HepG2 (cell line): ENCODE results near the gene TMEM156. TPM values are rescaled to one million over a fixed set of nuclear protein-coding genes. Genes with fewer than 3 reads are reported as not detected.
A peak's percentile ranks its signal among the peaks of the same experiment; 100 is the strongest.

Experiments used
- ATAC-seq: fragments of 200-7000 bp; cut with Tn5 transposase; 3 replicates; pipeline ENCODE4 v1.9.1; 2020; ENCODE audit warnings: mild to moderate bottlenecking, moderate library complexity
- BruUV-seq: library from RNA; stranded (reverse); fragments of 400-500 nt; replicated peaks from 2 replicates; lab custom pipeline; 2021; lab: Mats Ljungman, UMichigan
- CTCF ChIA-PET: fragments of 300-600 bp; formaldehyde crosslinking; extraction: SDS; loops from one replicate; lab custom pipeline; 2021; ENCODE audit warnings: low total read pairs, inconsistent platforms, low intra/inter-chr PET ratio; lab: Yijun Ruan, JAX
- POLR2A ChIA-PET: fragments of 350-600 bp; sonication (Branson Sonifier 250); formaldehyde crosslinking; loops from one replicate; lab custom pipeline; 2020; ENCODE audit warnings: antibody characterized with exemption, inconsistent platforms; lab: Yijun Ruan, JAX
- DNase-seq: peaks from one replicate; pipeline ENCODE4 v3.0.0-alpha.2; 2015; ENCODE audit warnings: low spot score
- FAIRE-seq: peaks from 3 replicates; lab custom pipeline; 2011; peaks lifted over from hg19 to GRCh38; lab: Jason Lieb, UNC
- H2AFZ ChIP-seq: one replicate; pipeline ENCODE4 v1.6.1; 2011; ENCODE audit warnings: low read length, inconsistent platforms
- H3K27ac ChIP-seq: fragments of 300-600 bp; 3 replicates; pipeline ENCODE4 v1.8.0; 2011; ENCODE audit warnings: mixed run types, mild to moderate bottlenecking, mixed read lengths, low read length, inconsistent platforms; ENCODE audit not compliant: insufficient read depth; ENCODE audit errors: extremely low read length
- H3K27me3 ChIP-seq, 2 experiments: fragments of 200-600 bp in 1 of 2; 2 replicates in 1 of 2; 3 replicates in 1 of 2; pipeline versions ENCODE4 v1.6.0 to v1.8.0; 2011; ENCODE audit warnings: low read length in 2 of 2, mild to moderate bottlenecking in 2 of 2, moderate library complexity in 2 of 2, inconsistent platforms in 1 of 2; ENCODE audit not compliant: insufficient read depth in 2 of 2, control insufficient read depth in 1 of 2
- H3K36me3 ChIP-seq, 2 experiments: fragments of 200-600 bp in 1 of 2; replicated peaks in 1 of 2; 2 replicates in 1 of 2; 3 replicates in 1 of 2; pipeline versions ENCODE4 v1.5.1 to v1.8.0; 2011; ENCODE audit warnings: low read length in 2 of 2, inconsistent platforms in 1 of 2; ENCODE audit not compliant: insufficient read depth in 2 of 2, control insufficient read depth in 1 of 2
- H3K4me1 ChIP-seq: 2 replicates; pipeline ENCODE4 v1.5.1; 2012; ENCODE audit warnings: low read length, inconsistent platforms; ENCODE audit not compliant: insufficient read depth
- H3K4me2 ChIP-seq: 2 replicates; pipeline ENCODE4 v1.6.0; 2011; ENCODE audit warnings: low read depth, low read length, inconsistent platforms
- H3K4me3 ChIP-seq, 3 experiments: fragments of 200-600 bp in 1 of 3; sonication (generic), shearing (Covaris generic) in 1 of 3; replicated peaks in 1 of 3; 2 replicates each; pipeline ENCODE4 v1.5.1; 2011 to 2016; ENCODE audit warnings: low read length in 3 of 3, inconsistent platforms in 2 of 3, low read depth in 2 of 3, mild to moderate bottlenecking in 2 of 3, control low read depth in 1 of 3, mixed read lengths in 1 of 3; ENCODE audit not compliant: insufficient read depth in 1 of 3
- H3K79me2 ChIP-seq: one replicate; pipeline ENCODE4 v1.6.1; 2011; ENCODE audit warnings: low read length, inconsistent platforms; ENCODE audit not compliant: insufficient read depth
- H3K9ac ChIP-seq: 2 replicates; pipeline ENCODE4 v1.6.0; 2011; ENCODE audit warnings: mild to moderate bottlenecking, low read depth, low read length, inconsistent platforms; ENCODE audit not compliant: insufficient read depth
- H3K9me3 ChIP-seq: 2 replicates; pipeline ENCODE4 v1.5.1; 2012; ENCODE audit warnings: mild to moderate bottlenecking, low read length
- H4K20me1 ChIP-seq: 2 replicates; pipeline ENCODE4 v1.6.0; 2011; ENCODE audit warnings: inconsistent platforms, mild to moderate bottlenecking, low read length, moderate library complexity; ENCODE audit not compliant: insufficient read depth
- ATF2 ChIP-seq: sonication (generic); formaldehyde crosslinking; IDR thresholded peaks from 2 replicates; pipeline ENCODE4 v1.4.0; 2020; ENCODE audit warnings: missing genetic modification reagents
- ATRX ChIP-seq: sonication (generic); formaldehyde crosslinking; IDR thresholded peaks from 2 replicates; pipeline ENCODE4 v1.4.0; 2020; ENCODE audit warnings: missing genetic modification reagents, borderline replicate concordance
- CENPBD1 ChIP-seq: sonication (generic); formaldehyde crosslinking; IDR thresholded peaks from 2 replicates; pipeline ENCODE4 v1.8.0; 2022; ENCODE audit warnings: missing genetic modification reagents, low read depth, mild to moderate bottlenecking, borderline replicate concordance
- CSRNP1 ChIP-seq: sonication (generic); formaldehyde crosslinking; IDR thresholded peaks from 2 replicates; pipeline ENCODE4 v1.8.1; 2023; ENCODE audit warnings: mild to moderate bottlenecking, missing genetic modification reagents
- KLF6 ChIP-seq: IDR thresholded peaks from 2 replicates; pipeline ENCODE4 v1.8.0; 2016; ENCODE audit warnings: missing biosample characterization, missing genetic modification reagents
- RFX5 ChIP-seq: IDR thresholded peaks from 2 replicates; pipeline ENCODE4 v1.6.1; 2011; ENCODE audit warnings: low read depth, low read length, improper control_type of control experiment
- ZKSCAN1 ChIP-seq: fragments of 150-350 bp; IDR thresholded peaks from 2 replicates; pipeline ENCODE4 v1.6.1; 2014; ENCODE audit warnings: low read length
- ZNF629 ChIP-seq: sonication (generic); formaldehyde crosslinking; conservative IDR thresholded peaks from 2 replicates; pipeline ENCODE4 v1.5.0; 2020; ENCODE audit warnings: missing genetic modification reagents
- ZNF687 ChIP-seq: sonication (generic); formaldehyde crosslinking; IDR thresholded peaks from 2 replicates; pipeline ENCODE4 v1.5.1; 2020; ENCODE audit warnings: mild to moderate bottlenecking, missing genetic modification reagents, moderate library complexity
- ZNF770 ChIP-seq: sonication (generic); formaldehyde crosslinking; IDR thresholded peaks from 2 replicates; pipeline ENCODE4 v1.5.0; 2020; ENCODE audit warnings: mild to moderate bottlenecking, missing genetic modification reagents
- WGBS: methylation state at CpG from one replicate; pipeline ENCODE4 v1.1.6; 2017; ENCODE audit warnings: low lambda C conversion rate; 5-methylcytosine and 5-hydroxymethylcytosine counted together
- in situ Hi-C: cut with HindIII; loops from 2 replicates; pipeline ENCODE4 v1.10.0; 2017; ENCODE audit warnings: low pct_unique_long_range_greater_than_20kb; ENCODE audit not compliant: extremely low pct_ligation_motif_present
- intact Hi-C: fragments of 100-400 bp; cut with micrococcal nuclease; formaldehyde crosslinking; loops from one replicate; pipeline ENCODE4 v1.10.0; 2022; ENCODE audit not compliant: unreplicated experiment
- polyA plus RNA-seq, 8 experiments: library from polyadenylated mRNA; depleted of rRNA in 3 of 8; stranded (reverse) in 7 of 8; unstranded in 1 of 8; fragments of >200 nt; fragmentation: Illumina TruSeq in 4 of 8; extraction: Trizol in 4 of 8; gene quantifications; 2 replicates each; pipeline versions ENCODE4 v1.2.1 to v1.2.3, GENCODE V29; 2011 to 2016; ENCODE audit warnings: low read depth in 4 of 8, missing spikeins in 1 of 8, mixed read lengths in 1 of 8; ENCODE audit not compliant: insufficient read depth in 1 of 8
- total RNA-seq, 5 experiments: library from RNA; depleted of rRNA; stranded (reverse); fragments of >200 nt; fragmentation: Illumina TruSeq; extraction: Trizol; gene quantifications; 2 replicates each; pipeline ENCODE4 v1.2.3, GENCODE V29; 2016; ENCODE audit warnings: low read depth in 1 of 5

TMEM156 gene
- total and polyA plus RNA-seq, 2 of the 13 experiments (the other 11 are each of a cell fraction or from before 2014, with no cell fraction given): 1.6 TPM; not detected in 1

GRCh38 chr4:39061457-39061856 lies 29.2 kb upstream of the TMEM156 start (continued):
- TF ChIP-seq ATF2 (CRISPR knock-in tag): no peak
- no peak for TF ChIP-seq ZNF687 (CRISPR knock-in tag)
- TF ChIP-seq ZNF629 (CRISPR knock-in tag): no peak
- no peak for TF ChIP-seq CENPBD1 (CRISPR knock-in tag)
- TF ChIP-seq ZKSCAN1: no peak

GRCh38 chr4:39056023-39056422 lies 23.8 kb upstream of the TMEM156 start:
- BruUV-seq: no TSS peak
- no peak for FAIRE-seq
- peaks cover 51% of the 10 kb centered on the region for H3K79me2 ChIP-seq

More at GRCh38 chr4:39056023-39056422, 23.8 kb upstream of the TMEM156 start:
- ChIA-PET CTCF (no interaction called here), POLR2A (no interaction called here)
- Histone ChIP-seq H3K27ac (no peak overlapping the region), H3K4me3 (no peak overlapping the region), H4K20me1 (no peaks in the 10 kb centered on the region), H3K27me3 (no peaks in the 10 kb centered on the region), H3K9me3 (no peaks in the 10 kb centered on the region), H3K4me2 (no peak overlapping the region), H3K36me3 (no peaks in the 10 kb centered on the region), H3K9ac (no peak overlapping the region), H3K4me1 (peaks cover 12% of the 10 kb centered on the region), H2AFZ (no peak overlapping the region)
- TF ChIP-seq KLF6 (CRISPR knock-in tag) (no peak), ATRX (CRISPR knock-in tag) (no peak), RFX5 (no peak), ZNF770 (CRISPR knock-in tag) (peak; percentile 80), CSRNP1 (CRISPR knock-in tag) (no peak)
- ATAC-seq: no peak
- in situ Hi-C loops: no loop called here
- intact Hi-C loops: no loop called here
- DNase-seq: no peak
- 96% methylated on average over 5 of the region's 5 CpGs for WGBS
